HEK293 (cell line): Measurements from ENCODE around the gene PSMD2.
A peak's percentile ranks its signal among the peaks of the same experiment; 100 is the strongest.

Source experiments
- CTCF ChIA-PET: fragments of 350-600 bp; formaldehyde crosslinking; extraction: SDS; loops from one replicate; lab custom pipeline; 2021; ENCODE audit warnings: antibody characterized with exemption; lab: Yijun Ruan, JAX
- POLR2A ChIA-PET: fragments of 300-600 bp; formaldehyde crosslinking; extraction: SDS; loops from one replicate; lab custom pipeline; 2020; ENCODE audit warnings: antibody characterized with exemption, inconsistent platforms; lab: Yijun Ruan, JAX
- H3K27ac ChIP-seq: fragments of 200-500 bp; sonication (Bioruptor generic); 2 replicates; pipeline ENCODE4 v1.5.1; 2014; ENCODE audit warnings: low read depth, low read length, control low read depth, inconsistent platforms; ENCODE audit errors: extremely low read depth
- H3K36me3 ChIP-seq, 2 experiments: fragments of 200-500 bp in 1 of 2; sonication (Bioruptor generic) in 1 of 2; 1 replicate in 1 of 2; 2 replicates in 1 of 2; pipeline ENCODE4 v1.5.1; 2014 to 2017; ENCODE audit warnings: inconsistent platforms in 2 of 2, low read length in 2 of 2; ENCODE audit not compliant: control insufficient read depth in 2 of 2, insufficient read depth in 1 of 2
- H3K4me1 ChIP-seq: fragments of 200-500 bp; sonication (Bioruptor generic); 2 replicates; pipeline ENCODE4 v1.5.1; 2014; ENCODE audit warnings: mild to moderate bottlenecking, low read length, inconsistent platforms; ENCODE audit not compliant: control insufficient read depth, insufficient read depth
- H3K4me3 ChIP-seq: 2 replicates; pipeline ENCODE4 v1.5.1; 2011; ENCODE audit warnings: low read depth, mild to moderate bottlenecking, control low read depth, low read length, moderate library complexity
- H3K9me3 ChIP-seq: fragments of 200-500 bp; sonication (Bioruptor generic); 2 replicates; pipeline ENCODE4 v1.5.1; 2014; ENCODE audit warnings: low read depth, low read length, inconsistent platforms; ENCODE audit not compliant: control insufficient read depth, insufficient read depth
- EGR2 ChIP-seq: fragments of 450-650 bp; formaldehyde crosslinking; IDR thresholded peaks from 2 replicates; pipeline ENCODE4 v1.5.1; 2016; ENCODE audit warnings: low read depth, missing biosample characterization, missing genetic modification characterization
- GLI4 ChIP-seq: fragments of 450-650 bp; formaldehyde crosslinking; IDR thresholded peaks from 2 replicates; pipeline ENCODE4 v1.5.1; 2016; ENCODE audit warnings: missing biosample characterization, missing genetic modification characterization
- KLF1 ChIP-seq: fragments of 450-650 bp; formaldehyde crosslinking; IDR thresholded peaks from 2 replicates; pipeline ENCODE4 v1.5.1; 2016; ENCODE audit warnings: missing biosample characterization, missing genetic modification characterization
- KLF7 ChIP-seq: fragments of 450-650 bp; formaldehyde crosslinking; IDR thresholded peaks from 2 replicates; pipeline ENCODE4 v1.5.1; 2016; ENCODE audit warnings: missing biosample characterization, missing genetic modification characterization, borderline replicate concordance
- KLF8 ChIP-seq: fragments of 450-650 bp; formaldehyde crosslinking; IDR thresholded peaks from 2 replicates; pipeline ENCODE4 v1.5.1; 2016; ENCODE audit warnings: missing biosample characterization, missing genetic modification characterization
- YY1 ChIP-seq: fragments of 450-650 bp; formaldehyde crosslinking; IDR thresholded peaks from 2 replicates; pipeline ENCODE4 v1.5.1; 2018; ENCODE audit warnings: missing biosample characterization, missing genetic modification characterization
- ZBTB11 ChIP-seq: fragments of 450-650 bp; formaldehyde crosslinking; conservative IDR thresholded peaks from 2 replicates; pipeline ENCODE4 v1.5.1; 2016; ENCODE audit warnings: low read depth, missing biosample characterization, missing genetic modification characterization
- ZNF132 ChIP-seq: fragments of 450-650 bp; formaldehyde crosslinking; IDR thresholded peaks from 2 replicates; pipeline ENCODE4 v1.5.1; 2017; ENCODE audit warnings: missing biosample characterization, missing genetic modification characterization, borderline replicate concordance
- ZNF518A ChIP-seq: fragments of 450-650 bp; formaldehyde crosslinking; conservative IDR thresholded peaks from 2 replicates; pipeline ENCODE4 v1.5.1; 2016; ENCODE audit warnings: low read depth, missing biosample characterization, missing genetic modification characterization
- ZNF549 ChIP-seq: fragments of 450-650 bp; IDR thresholded peaks from 2 replicates; pipeline ENCODE4 v1.5.1; 2018; ENCODE audit warnings: missing biosample characterization, missing genetic modification characterization, mild to moderate bottlenecking, inconsistent platforms, moderate library complexity
- ZNF621 ChIP-seq: fragments of 450-650 bp; formaldehyde crosslinking; IDR thresholded peaks from 2 replicates; pipeline ENCODE4 v1.5.1; 2017; ENCODE audit warnings: missing biosample characterization, missing genetic modification characterization
- ZNF660 ChIP-seq: fragments of 450-650 bp; IDR thresholded peaks from 2 replicates; pipeline ENCODE4 v1.5.1; 2018; ENCODE audit warnings: missing biosample characterization, mild to moderate bottlenecking, missing genetic modification characterization
- ZXDB ChIP-seq: fragments of 450-650 bp; formaldehyde crosslinking; IDR thresholded peaks from 2 replicates; pipeline ENCODE4 v1.5.1; 2016; ENCODE audit warnings: missing biosample characterization, missing genetic modification characterization
- TF ChIP-seq, protein P1 (sequence below): fragments of 450-650 bp; formaldehyde crosslinking; IDR thresholded peaks from 2 replicates; pipeline ENCODE4 v1.5.1; 2016; ENCODE audit warnings: missing biosample characterization, missing genetic modification characterization, borderline replicate concordance

PSMD2 gene

DNA sequence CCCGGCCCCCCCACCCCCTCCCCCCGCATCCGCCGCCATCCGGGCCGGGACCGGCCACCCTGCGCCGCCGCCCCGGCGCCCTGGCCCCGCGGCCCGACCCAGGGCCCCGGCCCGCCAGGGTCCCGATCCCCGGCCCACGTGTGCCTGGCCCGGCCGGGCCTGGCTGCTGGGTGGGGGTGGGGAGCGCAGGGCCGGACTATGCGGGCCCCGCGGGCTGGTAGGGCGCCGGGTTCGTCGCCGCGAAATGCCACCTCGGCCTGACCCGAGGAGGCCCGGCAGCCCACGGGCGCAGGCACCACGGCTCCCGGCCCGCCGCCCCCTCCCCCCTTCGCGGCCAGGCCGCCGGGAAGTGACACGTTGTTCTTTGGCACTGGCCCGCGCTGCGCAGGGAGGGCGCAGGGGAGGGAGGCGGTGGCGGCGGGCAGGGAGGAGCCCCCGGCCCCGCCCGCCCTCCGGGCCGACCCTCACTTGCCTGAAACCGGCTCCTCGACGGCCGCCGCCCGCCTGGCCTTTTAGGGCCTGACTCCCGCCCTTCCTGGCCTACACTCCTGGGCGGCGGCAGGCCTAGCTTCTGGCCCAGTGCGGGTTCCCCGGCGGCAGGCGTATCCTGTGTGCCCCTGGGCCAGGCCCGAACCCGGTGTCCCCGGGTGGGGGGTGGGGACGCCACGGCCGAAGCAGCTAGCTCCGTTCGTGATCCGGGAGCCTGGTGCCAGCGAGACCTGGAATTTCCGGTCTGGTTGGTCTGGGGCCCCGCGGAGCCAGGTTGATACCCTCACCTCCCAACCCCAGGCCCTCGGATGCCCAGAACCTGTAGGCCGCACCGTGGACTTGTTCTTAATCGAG, 15.9 kb downstream of the PSMD2 start (continued):
- TF ChIP-seq, protein P1, sequence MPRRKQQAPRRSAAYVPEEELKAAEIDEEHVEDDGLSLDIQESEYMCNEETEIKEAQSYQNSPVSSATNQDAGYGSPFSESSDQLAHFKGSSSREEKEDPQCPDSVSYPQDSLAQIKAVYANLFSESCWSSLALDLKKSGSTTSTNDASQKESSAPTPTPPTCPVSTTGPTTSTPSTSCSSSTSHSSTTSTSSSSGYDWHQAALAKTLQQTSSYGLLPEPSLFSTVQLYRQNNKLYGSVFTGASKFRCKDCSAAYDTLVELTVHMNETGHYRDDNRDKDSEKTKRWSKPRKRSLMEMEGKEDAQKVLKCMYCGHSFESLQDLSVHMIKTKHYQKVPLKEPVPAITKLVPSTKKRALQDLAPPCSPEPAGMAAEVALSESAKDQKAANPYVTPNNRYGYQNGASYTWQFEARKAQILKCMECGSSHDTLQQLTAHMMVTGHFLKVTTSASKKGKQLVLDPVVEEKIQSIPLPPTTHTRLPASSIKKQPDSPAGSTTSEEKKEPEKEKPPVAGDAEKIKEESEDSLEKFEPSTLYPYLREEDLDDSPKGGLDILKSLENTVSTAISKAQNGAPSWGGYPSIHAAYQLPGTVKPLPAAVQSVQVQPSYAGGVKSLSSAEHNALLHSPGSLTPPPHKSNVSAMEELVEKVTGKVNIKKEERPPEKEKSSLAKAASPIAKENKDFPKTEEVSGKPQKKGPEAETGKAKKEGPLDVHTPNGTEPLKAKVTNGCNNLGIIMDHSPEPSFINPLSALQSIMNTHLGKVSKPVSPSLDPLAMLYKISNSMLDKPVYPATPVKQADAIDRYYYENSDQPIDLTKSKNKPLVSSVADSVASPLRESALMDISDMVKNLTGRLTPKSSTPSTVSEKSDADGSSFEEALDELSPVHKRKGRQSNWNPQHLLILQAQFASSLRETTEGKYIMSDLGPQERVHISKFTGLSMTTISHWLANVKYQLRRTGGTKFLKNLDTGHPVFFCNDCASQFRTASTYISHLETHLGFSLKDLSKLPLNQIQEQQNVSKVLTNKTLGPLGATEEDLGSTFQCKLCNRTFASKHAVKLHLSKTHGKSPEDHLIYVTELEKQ (tag by site-specific recombination) = no peak
- TF ChIP-seq ZBTB11 (tag by site-specific recombination) (0 out of 2 replicates have a peak, but pooled peaks have one; percentile 24), KLF1 (tag by site-specific recombination) (peak; percentile 59), ZXDB (tag by site-specific recombination) (peak; percentile 19; the same call in 1 of the 2 replicates), ZNF518A (tag by site-specific recombination) (no peak), GLI4 (no peak), KLF8 (tag by site-specific recombination) (peak; percentile 15; the same call in 1 of the 2 replicates), YY1 (no peak)

DNA sequence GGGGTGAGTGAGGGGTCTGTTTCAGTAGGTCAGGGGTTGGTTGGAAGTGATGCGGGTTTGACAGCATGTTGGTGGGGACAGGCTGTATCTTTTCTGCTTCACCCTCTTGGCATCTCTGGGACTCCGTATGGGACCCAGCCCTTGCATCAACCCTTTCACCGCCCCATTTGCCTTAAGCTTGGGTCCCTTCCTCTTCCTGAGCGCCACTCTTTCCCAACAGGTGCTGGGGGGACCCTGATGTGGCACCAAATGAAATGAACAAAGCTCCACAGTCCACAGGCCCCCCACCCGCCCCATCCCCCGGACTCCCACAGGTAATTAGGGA, 16.5 kb downstream of the PSMD2 start:
- TF ChIP-seq ZNF132 (tag by site-specific recombination) = no peak
- no peak for TF ChIP-seq ZNF549
- 0 out of 2 replicates have a peak, but pooled peaks have one; percentile 8 for TF ChIP-seq EGR2 (tag by site-specific recombination)
- TF ChIP-seq ZNF660 (tag by site-specific recombination) = peak; percentile 11; the same call in 1 of the 2 replicates
- no peak for TF ChIP-seq ZNF518A (tag by site-specific recombination)
- TF ChIP-seq KLF7 (tag by site-specific recombination) = no peak
- TF ChIP-seq ZNF621 = no peak
- Histone ChIP-seq H3K4me1 (peaks cover 4% of the 10 kb centered on the region; the same call in 1 of the 2 replicates), H3K27ac (peak overlapping the region; percentile 100), H3K4me3 (peak overlapping the region; percentile 96), H3K36me3 (peaks cover 16 to 54% of the 10 kb centered on the region in 2 experiments), H3K9me3 (no peaks in the 10 kb centered on the region)
- CTCF ChIA-PET = interaction anchor here (1.4 kb wide), 1 partner anchor 10 kb away, joined by 3 read pairs; no protein-coding TSS in a partner anchor
- POLR2A ChIA-PET = interaction anchor here (1.2 to 1.3 kb wide), 3 partner anchors 9 to 20 kb away, joined by 3 to 5 read pairs (median 4); no protein-coding TSS in a partner anchor
